SK-N-DZ (cell line): ENCODE results near the gene RARRES1.

ENCODE experiments used
- DNase-seq: peaks from one replicate; pipeline ENCODE4 v3.0.0-alpha.2; 2015; ENCODE audit warnings: low spot score

Gene RARRES1

GRCh38 chr3:158765518-158766205 lies 33.4 kb upstream of the RARRES1 start:
- DNase-seq = no peak

GRCh38 chr3:158763421-158763820 lies 31.2 kb upstream of the RARRES1 start:
- DNase-seq = no peak

- DNase-seq = no peak
Observed at GRCh38 chr3:158762701-158763100, 30.4 kb upstream of the RARRES1 start.

GRCh38 chr3:158761350-158761749 lies 29.1 kb upstream of the RARRES1 start:
- DNase-seq = no peak

- DNase-seq = no peak
Observed at GRCh38 chr3:158755421-158755820, 23.2 kb upstream of the RARRES1 start.

GRCh38 chr3:158753854-158754253 lies 21.6 kb upstream of the RARRES1 start:
- no peak for DNase-seq

GRCh38 chr3:158751316-158751715 lies 19.1 kb upstream of the RARRES1 start:
- DNase-seq = no peak

GRCh38 chr3:158750016-158750415 lies 17.8 kb upstream of the RARRES1 start:
- no peak for DNase-seq

GRCh38 chr3:158749526-158749925 lies 17.3 kb upstream of the RARRES1 start:
- no peak for DNase-seq

- no peak for DNase-seq
Observed at GRCh38 chr3:158748237-158748828, 16.1 kb upstream of the RARRES1 start.

- no peak for DNase-seq
Observed at GRCh38 chr3:158747417-158747816, 15.2 kb upstream of the RARRES1 start.

- no peak for DNase-seq
Observed at GRCh38 chr3:158745551-158745950, 13.3 kb upstream of the RARRES1 start.

- DNase-seq = no peak
Observed at GRCh38 chr3:158744567-158745288, 12.5 kb upstream of the RARRES1 start.

- no peak for DNase-seq
Observed at GRCh38 chr3:158743664-158744566, 11.7 kb upstream of the RARRES1 start.

GRCh38 chr3:158742871-158743663 lies 10.8 kb upstream of the RARRES1 start:
- DNase-seq = no peak

GRCh38 chr3:158739661-158740060 lies 7.4 kb upstream of the RARRES1 start:
- no peak for DNase-seq

GRCh38 chr3:158739078-158739477 lies 6.8 kb upstream of the RARRES1 start:
- no peak for DNase-seq

- no peak for DNase-seq
Observed at GRCh38 chr3:158738653-158739052, 6.4 kb upstream of the RARRES1 start.

- no peak for DNase-seq
Observed at GRCh38 chr3:158737976-158738615, 5.8 kb upstream of the RARRES1 start.

GRCh38 chr3:158737410-158737809 lies 5.2 kb upstream of the RARRES1 start:
- no peak for DNase-seq
